SKM-1 treated with dmso at 0.1 percent for 144 hours (cell line): ENCODE data around the gene TENM4.

ENCODE experiments used
- DNase-seq: peaks from one replicate; lab custom pipeline; 2025; ENCODE audit not compliant: unreplicated experiment; lab: John Stamatoyannopoulos, UW

TENM4 gene

DNA sequence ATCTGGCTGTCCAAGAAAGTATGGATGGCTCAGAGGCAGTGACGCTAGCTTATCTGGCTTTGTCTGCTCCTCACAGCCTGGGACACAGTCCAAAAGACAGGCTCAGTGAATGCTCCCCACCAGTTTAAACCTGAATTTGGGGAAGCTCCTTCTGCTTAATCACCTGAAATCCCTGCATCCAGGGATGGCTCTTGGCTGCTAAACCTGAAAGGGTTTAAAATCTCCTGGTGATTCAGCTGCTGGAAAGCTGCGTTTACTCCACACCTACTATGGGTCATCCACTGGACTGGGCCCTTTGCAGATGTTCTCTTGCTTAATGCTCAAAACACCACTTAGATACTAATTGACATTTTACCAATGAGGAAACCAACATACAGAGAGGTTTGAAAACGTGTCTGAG, 564.2 kb downstream of the TENM4 start:
- DNase-seq: no peak

DNA sequence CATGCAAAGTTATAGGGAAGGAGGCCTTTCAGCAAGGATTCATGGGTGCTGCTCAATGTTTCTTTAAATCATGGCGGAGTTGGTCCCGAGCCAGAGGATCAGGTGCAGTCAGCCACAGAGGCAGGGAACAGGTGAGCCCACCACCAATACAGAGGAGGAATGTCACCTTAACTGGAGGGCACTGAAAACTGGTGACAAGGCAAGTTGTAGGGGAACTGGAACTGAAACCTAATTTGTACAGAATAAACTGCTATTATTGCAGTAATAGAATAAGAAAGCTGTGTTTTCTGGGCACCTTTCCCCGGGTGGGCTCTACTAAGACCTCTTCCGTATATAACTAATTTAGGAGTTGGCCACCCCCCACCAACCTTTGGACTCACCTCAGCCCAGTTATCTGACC, 570.2 kb downstream of the TENM4 start:
- no peak for DNase-seq

GRCh38 chr11:78869293-78869692, 571.5 kb downstream of the TENM4 start:
- DNase-seq: no peak

GRCh38 chr11:78868563-78868962, 572.3 kb downstream of the TENM4 start:
- no peak for DNase-seq

GRCh38 chr11:78860720-78861422, 580.0 kb downstream of the TENM4 start:
- DNase-seq: no peak

DNA sequence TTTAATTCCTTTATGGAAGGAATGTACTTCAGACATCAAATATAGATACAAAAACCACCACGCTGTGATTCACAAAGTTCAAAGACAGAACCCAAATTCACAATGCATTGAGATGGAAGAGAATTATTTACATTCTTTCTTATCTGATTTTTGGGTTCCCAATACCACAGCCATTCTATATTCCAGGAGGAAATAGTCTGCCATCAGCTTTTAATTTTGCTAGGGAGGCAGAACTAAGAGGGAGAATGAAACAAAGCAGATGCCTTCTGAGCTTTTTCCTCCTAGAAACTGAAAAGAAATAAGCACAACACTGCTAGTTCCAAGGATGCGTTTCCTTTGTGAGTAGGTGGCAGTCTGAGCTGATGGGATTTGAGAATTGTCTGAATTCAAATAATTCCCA, 583.1 kb downstream of the TENM4 start:
- no peak for DNase-seq

DNA sequence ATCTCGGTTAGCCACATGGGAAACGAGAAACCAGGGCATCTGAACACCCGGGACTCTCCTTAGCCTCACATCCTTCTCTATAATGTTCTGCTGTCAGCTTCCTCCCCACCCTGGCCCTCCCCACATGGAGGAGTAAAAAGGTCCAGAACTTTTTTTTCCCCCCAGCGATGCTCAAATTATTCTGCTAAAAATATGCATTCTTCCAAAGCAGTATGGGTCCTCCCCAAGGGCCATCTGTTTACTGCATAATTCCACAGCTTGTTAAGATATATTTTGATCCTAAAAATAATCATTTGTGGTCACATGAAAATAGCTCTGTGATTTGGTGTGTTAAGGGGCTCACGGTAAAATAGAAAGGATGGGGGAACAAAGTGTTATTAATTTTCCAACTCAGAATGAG, 584.6 kb downstream of the TENM4 start:
- DNase-seq: no peak

GRCh38 chr11:78855116-78855515, 585.7 kb downstream of the TENM4 start:
- DNase-seq: no peak

- no peak for DNase-seq
These were observed 587.3 kb downstream of the TENM4 start for GRCh38 chr11:78853521-78853920.

GRCh38 chr11:78851878-78852586, 588.8 kb downstream of the TENM4 start:
- DNase-seq: peak; percentile 18

DNA sequence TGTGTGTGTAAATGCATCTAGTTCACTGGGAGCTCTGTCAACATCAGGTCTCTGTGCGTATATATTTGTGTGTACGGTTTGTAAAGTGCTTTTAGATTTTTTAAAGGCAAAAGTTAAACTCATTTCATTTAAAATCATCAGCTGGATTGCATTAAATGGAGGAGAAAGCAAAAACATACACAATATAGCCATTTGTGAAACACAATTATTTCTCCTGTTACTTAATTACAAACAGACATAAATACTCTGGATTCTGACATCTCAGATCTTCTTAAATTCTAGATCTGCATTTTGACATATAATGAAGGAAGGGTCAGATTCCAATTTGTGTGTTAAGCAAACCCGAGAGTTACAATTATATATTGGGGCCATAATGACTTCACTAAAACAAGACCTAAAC, 590.8 kb downstream of the TENM4 start:
- no peak for DNase-seq

GRCh38 chr11:78846269-78846668, 594.6 kb downstream of the TENM4 start:
- DNase-seq: no peak

GRCh38 chr11:78845496-78845895, 595.3 kb downstream of the TENM4 start:
- no peak for DNase-seq

DNA sequence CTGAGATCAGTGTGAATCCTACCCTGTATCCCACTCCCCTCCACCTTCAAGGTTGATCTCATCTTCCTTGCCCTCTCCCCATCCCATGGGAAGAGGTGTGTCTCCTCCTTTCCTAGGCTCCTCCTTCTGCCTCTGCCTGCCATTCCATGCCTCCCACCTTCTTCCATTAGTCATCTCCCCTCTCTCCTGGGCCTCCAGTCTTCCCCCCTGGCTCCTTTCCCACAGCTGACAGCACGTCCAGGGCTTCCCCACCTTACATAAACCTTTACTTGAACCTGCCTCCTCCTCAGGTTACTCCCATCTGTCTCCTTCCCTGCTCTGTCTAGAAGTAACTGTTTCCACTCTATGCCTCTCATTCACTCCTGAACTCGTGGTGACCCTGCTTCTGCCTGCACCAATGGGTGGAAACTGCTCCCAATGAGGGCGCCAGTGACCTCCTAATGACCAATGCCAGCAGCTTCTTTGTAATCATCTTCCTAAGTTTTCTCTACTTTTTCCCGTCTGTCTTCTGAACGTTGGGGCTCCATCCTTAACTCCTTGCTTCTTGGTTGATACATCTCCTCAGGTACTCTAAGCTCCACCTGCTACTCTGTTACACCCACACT, 599.3 kb downstream of the TENM4 start:
- no peak for DNase-seq

- DNase-seq: no peak
These were observed 600.2 kb downstream of the TENM4 start for GRCh38 chr11:78840623-78841022.

DNA sequence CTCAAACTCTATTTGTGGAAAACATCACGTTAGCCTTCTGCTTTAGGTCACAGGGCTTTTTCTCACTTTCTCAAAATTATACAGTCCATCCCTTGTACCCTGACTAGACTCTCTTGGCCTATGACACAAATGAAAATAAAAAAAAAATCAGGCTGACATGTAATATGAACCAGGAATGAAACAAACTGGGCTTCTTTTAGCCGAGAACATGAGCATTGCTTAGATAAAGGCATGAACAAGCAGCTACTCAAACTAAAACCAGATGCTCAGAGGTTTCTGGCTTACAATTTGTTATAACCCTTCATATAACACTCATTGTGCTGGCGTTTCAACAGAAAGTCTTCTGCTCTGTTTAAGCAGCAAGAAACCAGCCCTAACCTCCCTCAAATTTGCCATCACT, 600.6 kb downstream of the TENM4 start:
- no peak for DNase-seq

DNA sequence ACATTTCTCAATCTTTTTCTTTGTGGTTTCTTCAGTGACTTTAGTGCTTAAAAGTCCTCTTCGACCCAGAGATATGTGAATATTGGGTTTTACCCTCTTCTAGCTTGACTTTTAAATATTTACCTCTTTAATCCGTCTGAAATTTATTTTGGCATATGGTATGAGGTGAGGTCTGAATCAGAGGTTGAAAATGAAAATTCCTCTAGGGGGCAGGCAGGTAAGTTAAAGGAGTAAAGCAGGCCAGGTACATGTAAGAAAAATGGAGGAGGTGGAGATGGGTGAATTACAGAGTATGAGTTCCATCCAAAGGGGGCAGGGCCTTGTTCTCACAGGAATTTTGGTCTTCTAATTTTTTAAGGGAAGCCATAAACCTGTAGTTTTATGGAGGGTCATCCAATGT, 602.4 kb downstream of the TENM4 start:
- no peak for DNase-seq

DNA sequence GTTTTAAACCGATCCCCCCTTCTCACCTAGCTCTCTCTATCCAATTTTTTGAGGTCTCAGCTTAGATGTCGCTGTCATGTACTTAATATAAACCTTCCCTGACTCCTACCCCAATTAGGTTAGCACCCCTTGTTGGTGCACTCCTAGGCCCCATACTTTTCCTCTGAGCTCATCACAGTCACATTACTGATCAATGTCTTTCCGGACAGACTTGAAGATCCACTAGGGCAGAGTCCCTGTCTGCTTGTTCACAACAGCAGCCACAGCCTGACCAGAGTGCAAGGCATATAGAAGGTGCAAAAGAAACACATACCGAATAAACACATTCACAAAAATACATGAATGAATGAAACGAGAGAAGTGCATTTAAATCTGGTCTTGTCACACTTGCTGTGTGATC, 605.2 kb downstream of the TENM4 start:
- DNase-seq: no peak

DNA sequence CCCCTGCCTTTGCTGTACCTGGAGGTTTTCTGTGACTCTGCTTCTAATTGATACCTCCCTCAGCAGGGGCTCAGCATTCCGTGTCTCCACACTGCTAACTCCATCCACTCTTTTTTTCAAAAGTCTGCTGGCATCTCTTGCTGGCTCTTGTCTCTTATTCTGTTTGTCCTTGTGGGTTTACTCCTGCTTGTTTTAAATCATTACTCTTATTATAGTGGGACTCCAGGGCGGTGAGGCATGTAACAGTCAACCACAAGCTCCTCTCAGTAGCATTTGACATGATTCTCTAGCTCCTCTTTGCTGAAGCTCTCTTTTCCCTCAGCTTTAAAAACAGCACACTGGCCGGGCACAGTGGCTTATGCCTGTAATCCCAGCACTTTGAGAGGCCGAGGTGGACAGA, 605.9 kb downstream of the TENM4 start:
- no peak for DNase-seq

GRCh38 chr11:78833237-78833636, 607.6 kb downstream of the TENM4 start:
- DNase-seq: no peak

GRCh38 chr11:78832226-78832947, 608.4 kb downstream of the TENM4 start:
- no peak for DNase-seq

DNA sequence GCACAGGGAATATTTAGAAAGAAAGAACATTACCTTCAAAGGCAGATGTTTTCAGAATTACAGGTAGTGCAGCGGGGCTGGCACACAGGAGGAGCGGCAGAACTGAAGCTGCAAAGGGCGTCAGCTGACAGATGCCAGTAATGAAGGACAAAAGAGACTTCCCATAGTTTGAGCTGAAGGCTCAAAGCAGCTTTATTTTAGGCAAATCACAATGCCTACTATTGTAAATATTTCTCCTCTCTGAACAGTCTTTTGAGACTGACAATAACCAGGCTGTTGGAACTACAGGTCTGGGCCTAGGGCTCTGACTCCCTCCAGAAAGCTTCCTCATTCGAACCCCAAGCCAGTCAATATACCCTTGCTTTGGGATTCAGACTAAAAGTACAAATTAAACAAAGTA, 609.3 kb downstream of the TENM4 start:
- no peak for DNase-seq
